GM21825 (cell line): ENCODE data around the gene TMEM156.

Source experiments
- ATAC-seq: cut with Tn5 transposase; IDR thresholded peaks from one replicate; pipeline ENCODE4 v1.9.1; 2021; ENCODE audit warnings: mild to moderate bottlenecking, moderate library complexity; ENCODE audit not compliant: unreplicated experiment

Gene TMEM156

GRCh38 chr4:38928974-38929373 is 103.2 kb downstream of the TMEM156 start:
- no peak for ATAC-seq

DNA sequence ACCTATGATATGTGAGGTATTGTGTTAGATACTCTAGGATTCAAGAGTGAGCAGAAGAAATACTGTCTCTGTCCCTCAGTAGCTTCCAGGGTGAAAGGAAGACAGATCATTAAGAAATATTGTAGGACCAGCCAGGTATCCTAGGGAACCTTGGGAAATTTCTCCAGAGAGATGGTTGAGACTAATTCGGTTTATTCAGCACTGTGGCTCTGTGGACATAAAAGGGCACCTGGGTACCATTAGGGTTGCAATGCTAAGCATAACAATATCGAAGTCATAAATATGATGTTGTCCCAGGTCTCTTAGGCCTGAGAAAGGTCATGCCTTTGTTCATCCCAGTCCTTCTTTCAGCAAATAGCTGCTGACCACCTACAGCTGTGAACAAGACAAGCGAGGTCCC is 103.6 kb downstream of the TMEM156 start:
- ATAC-seq, result no peak

DNA sequence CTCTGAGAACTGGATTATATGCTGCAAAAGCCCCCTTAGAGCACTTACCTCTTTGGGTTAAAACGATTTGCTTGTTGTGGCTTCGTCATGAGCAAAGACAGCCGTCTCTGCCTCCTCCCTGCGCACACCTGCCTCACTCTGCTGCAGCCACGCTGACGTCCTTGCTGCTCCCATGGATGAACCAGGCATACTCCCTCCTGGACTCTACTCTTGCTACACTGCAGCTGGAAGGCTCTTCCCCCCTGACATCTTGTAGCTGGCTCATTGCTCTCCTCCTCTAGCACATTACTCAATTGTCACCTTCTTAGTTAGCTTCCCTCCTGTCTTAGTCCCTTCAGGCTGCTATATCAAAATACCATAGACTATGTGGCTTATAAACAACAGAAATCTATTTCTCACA is 105.3 kb downstream of the TMEM156 start:
- ATAC-seq, result no peak

GRCh38 chr4:38925492-38926413 is 106.5 kb downstream of the TMEM156 start:
- ATAC-seq, result no peak

DNA sequence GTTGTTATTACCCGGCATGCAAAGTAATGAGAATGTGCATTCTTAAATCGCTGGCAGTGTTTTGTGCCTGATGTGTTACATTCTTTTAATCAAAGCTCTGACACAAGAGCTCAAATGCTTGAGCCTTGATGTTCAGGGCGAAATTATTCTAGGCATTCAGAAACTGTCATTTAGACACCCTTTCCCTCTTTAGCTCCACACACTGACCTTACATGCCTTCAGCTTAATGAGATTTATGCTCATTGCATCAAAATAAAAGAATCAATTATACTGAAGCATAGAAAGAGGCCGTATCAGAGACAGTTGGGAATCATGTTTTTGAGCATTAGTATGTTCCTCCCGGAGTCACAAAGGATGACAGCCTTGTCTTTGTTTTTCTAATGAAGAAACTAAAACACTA is 107.9 kb downstream of the TMEM156 start:
- no peak for ATAC-seq

GRCh38 chr4:38923746-38924145 is 108.5 kb downstream of the TMEM156 start:
- ATAC-seq, result no peak

- ATAC-seq, result no peak
Measured at GRCh38 chr4:38921151-38921550, 111.1 kb downstream of the TMEM156 start.

GRCh38 chr4:38920677-38921076 is 111.5 kb downstream of the TMEM156 start:
- no peak for ATAC-seq

DNA sequence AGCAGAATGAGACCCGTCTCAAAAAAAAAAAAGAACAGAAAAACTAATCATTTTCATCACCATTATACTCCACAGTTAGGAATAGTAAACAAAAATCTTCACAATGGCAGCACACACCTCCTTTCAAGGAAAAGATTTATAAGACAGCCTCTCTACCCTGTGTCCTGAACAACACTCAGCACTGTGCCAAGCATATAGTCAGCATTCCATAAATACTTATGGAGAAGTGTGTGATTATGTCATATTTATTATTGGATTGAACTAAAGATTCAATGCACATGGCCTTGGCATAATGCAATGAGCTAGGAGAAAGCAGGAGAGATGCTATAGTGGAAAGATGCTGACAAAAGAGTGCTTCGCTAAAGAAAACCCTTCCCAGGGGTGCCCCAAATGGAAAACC is 112.0 kb downstream of the TMEM156 start:
- no peak for ATAC-seq

DNA sequence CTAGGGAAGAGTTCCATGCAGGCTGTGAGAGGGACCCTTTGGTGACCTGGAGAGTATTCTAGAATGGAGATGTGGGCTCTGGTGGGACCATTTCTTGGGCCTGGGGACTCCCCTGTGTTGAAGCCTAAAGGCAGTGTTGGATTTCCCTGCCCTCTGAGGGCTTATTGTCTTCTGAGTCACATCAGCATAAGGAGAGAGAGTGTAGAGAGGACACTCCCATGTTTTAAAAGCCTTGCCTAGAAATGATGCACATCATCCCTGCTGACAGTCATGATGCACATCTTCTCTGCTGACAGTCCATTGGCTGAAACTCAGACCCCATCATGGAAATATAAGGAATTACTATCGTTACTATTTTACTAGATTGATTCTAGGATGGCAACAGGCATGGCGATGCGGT is 112.7 kb downstream of the TMEM156 start:
- ATAC-seq, result no peak

DNA sequence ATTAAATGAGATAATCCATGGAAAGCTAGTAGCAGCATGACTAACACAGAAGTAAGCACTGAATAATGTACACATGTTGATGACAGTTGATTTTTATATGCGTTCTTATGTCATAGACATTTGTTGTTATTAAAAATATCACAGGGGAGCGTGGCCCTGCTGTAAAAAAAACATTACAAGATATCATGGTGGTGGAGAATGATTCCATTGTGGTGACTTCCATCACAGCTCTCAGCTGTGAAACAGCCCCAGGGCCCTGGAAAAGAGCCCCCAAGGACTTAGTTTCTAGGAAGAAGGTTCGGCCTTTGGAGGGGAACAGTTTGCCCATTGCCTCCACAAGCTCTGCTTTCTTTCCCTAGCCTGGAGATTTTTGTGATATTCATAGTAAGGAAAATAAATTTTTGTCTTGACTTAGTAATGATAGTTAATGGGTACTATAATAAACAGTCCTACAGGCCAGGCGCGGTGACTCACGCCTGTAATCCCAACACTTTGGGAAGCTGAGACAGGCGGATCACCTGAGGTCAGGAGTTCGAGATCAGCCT is 114.7 kb downstream of the TMEM156 start:
- no peak for ATAC-seq
